Measurements from ENCODE around the gene KIF26B. TPM values are rescaled to one million over a fixed set of nuclear protein-coding genes. Genes with fewer than 3 reads are reported as not detected.

Gene KIF26B
- polyA plus RNA-seq, 2 of the 4 experiments (the other 2 are of a cell fraction), result 0.01 to 0.04 TPM

GRCh38 chr1:245142976-245143375, 11.8 kb upstream of the KIF26B start (continued):
- TF ChIP-seq ATOH8 (CRISPR knock-in tag; IDR thresholded peaks at IDR 0.05; ENCODE audit: low read depth) (no peak), SMC3 (IDR thresholded peaks at IDR 0.05) (no peak)

GRCh38 chr1:245143849-245144248, 10.9 kb upstream of the KIF26B start:
- FAIRE-seq (no peak), ATAC-seq (peak in 1 of 2 experiments; percentile 23; a peak in 2 of 6 replicates), DNase-seq (ENCODE audit: low read depth in 1 of 2, low spot score in 1 of 2) (no peak)
- TF ChIP-seq CHD4 (IDR thresholded peaks at IDR 0.05; ENCODE audit: borderline replicate concordance) (no peak), EHF (CRISPR knock-in tag; IDR thresholded peaks at IDR 0.05) (no peak), FOXS1 (CRISPR knock-in tag; IDR thresholded peaks at IDR 0.05) (no peak), CHD2 (IDR thresholded peaks at IDR 0.05; ENCODE audit: low read length, partially characterized antibody) (no peak), E2F6 (IDR thresholded peaks at IDR 0.05; ENCODE audit: borderline replicate concordance, low read depth) (no peak), RARB (CRISPR knock-in tag; IDR thresholded peaks at IDR 0.05) (no peak), KDM1A (IDR thresholded peaks at IDR 0.05; ENCODE audit: low read depth) (no peak)
- no peaks in the 10 kb centered on the region for H3K4me1 ChIP-seq
- CTCF ChIA-PET, result interaction anchor here (0.7 to 6.8 kb wide), 3 partner anchors 11 to 1307 kb away, joined by 3 to 46 read pairs (median 4); partner anchors contain the start of gene KIF26B
- POLR2A ChIA-PET, result no interaction called here
- no peak overlapping the region for H3K4me3 ChIP-seq
- no peak overlapping the region for H3K4me2 ChIP-seq
- no peaks in the 10 kb centered on the region for H3K9me3 ChIP-seq
- no peak overlapping the region for H3K27ac ChIP-seq
- WGBS (ENCODE audit: missing lambda C conversion rate), result 41% methylated on average over 8 of the region's 8 CpGs

GRCh38 chr1:245148069-245148468, 6.7 kb upstream of the KIF26B start:
- ATAC-seq (no peak), FAIRE-seq (no peak), DNase-seq (ENCODE audit: low read depth in 1 of 2, low spot score in 1 of 2) (no peak)
- Histone ChIP-seq H3K9me3 (no peaks in the 10 kb centered on the region), H3K4me2 (no peak overlapping the region), H3K4me3 (no peak overlapping the region), H3K4me1 (no peaks in the 10 kb centered on the region), H3K27ac (no peak overlapping the region)
- CTCF ChIA-PET, result interaction anchor here (1.3 kb wide), 1 partner anchor 10 kb away, joined by 3 read pairs; no protein-coding TSS in a partner anchor
- POLR2A ChIA-PET, result no interaction called here
- WGBS (ENCODE audit: missing lambda C conversion rate), result 56% methylated on average over 3 of the region's 3 CpGs
- TF ChIP-seq REST (IDR thresholded peaks at IDR 0.05), result no peak
- no peak for TF ChIP-seq BHLHE40 (IDR thresholded peaks at IDR 0.05; ENCODE audit: low read depth, low read length)
- no peak for TF ChIP-seq CTCF (IDR thresholded peaks at IDR 0.05)
- TF ChIP-seq JUNB (IDR thresholded peaks at IDR 0.05), result no peak
- TF ChIP-seq HMGXB4 (CRISPR knock-in tag; IDR thresholded peaks at IDR 0.05; ENCODE audit: borderline replicate concordance), result no peak
- TF ChIP-seq HDAC2 (IDR thresholded peaks at IDR 0.05), result no peak
- no peak for TF ChIP-seq ESRRA (IDR thresholded peaks at IDR 0.05; ENCODE audit: borderline replicate concordance, low read length)
- no peak for TF ChIP-seq EHMT2 (IDR thresholded peaks at IDR 0.05; ENCODE audit: low read depth)

All from A549 (cell line).